HepG2 (cell line): ENCODE data around the gene UPF3B. TPM values are rescaled to one million over a fixed set of nuclear protein-coding genes. Genes with fewer than 3 reads are reported as not detected.

Experiments used
- FOXP4 ChIP-seq: sonication (generic); formaldehyde crosslinking; IDR thresholded peaks from 2 replicates; pipeline ENCODE4 v1.4.0; 2020; ENCODE audit warnings: missing genetic modification reagents
- HCFC1 ChIP-seq: fragments of 150-350 bp; IDR thresholded peaks from 2 replicates; pipeline ENCODE4 v1.6.1; 2014; ENCODE audit warnings: low read depth, low read length
- KMT2A ChIP-seq: sonication (generic); formaldehyde crosslinking; IDR thresholded peaks from 2 replicates; pipeline ENCODE4 v1.4.0; 2020; ENCODE audit warnings: missing genetic modification reagents
- MED1 ChIP-seq: sonication (generic); formaldehyde crosslinking; IDR thresholded peaks from 2 replicates; pipeline ENCODE4 v1.4.0; 2020; ENCODE audit warnings: missing genetic modification reagents
- NFYB ChIP-seq: sonication (generic); formaldehyde crosslinking; IDR thresholded peaks from 2 replicates; pipeline ENCODE4 v1.4.0; 2020; ENCODE audit warnings: missing genetic modification reagents
- REST ChIP-seq, 2 experiments: IDR thresholded peaks; 2 replicates each; pipeline ENCODE4 v1.6.1; 2011 to 2012; ENCODE audit warnings: low read length in 2 of 2, borderline replicate concordance in 1 of 2, low read depth in 1 of 2, mild to moderate bottlenecking in 1 of 2, moderate library complexity in 1 of 2
- SIN3B ChIP-seq: fragments of 150-350 bp; IDR thresholded peaks from 2 replicates; pipeline ENCODE4 v1.6.1; 2014; ENCODE audit warnings: low read length
- SNAPC5 ChIP-seq: sonication (generic); formaldehyde crosslinking; IDR thresholded peaks from 2 replicates; pipeline ENCODE4 v1.8.1; 2023; ENCODE audit warnings: mild to moderate bottlenecking, missing genetic modification reagents, borderline replicate concordance
- TCF7 ChIP-seq: sonication (generic); IDR thresholded peaks from 2 replicates; pipeline ENCODE4 v1.6.1; 2016; ENCODE audit warnings: antibody characterized with exemption, low read depth
- TFDP1 ChIP-seq: IDR thresholded peaks from 2 replicates; pipeline ENCODE4 v1.6.1; 2016; ENCODE audit warnings: missing compliant biosample characterization, missing genetic modification reagents, borderline replicate concordance
- TFDP2 ChIP-seq: sonication (generic); formaldehyde crosslinking; IDR thresholded peaks from 2 replicates; pipeline ENCODE4 v1.4.0; 2020; ENCODE audit warnings: missing genetic modification reagents
- ZBTB38 ChIP-seq: sonication (generic); formaldehyde crosslinking; IDR thresholded peaks from 2 replicates; pipeline ENCODE4 v1.5.1; 2020; ENCODE audit warnings: mild to moderate bottlenecking, missing genetic modification reagents
- ZFP36 ChIP-seq: fragments of 150-350 bp; IDR thresholded peaks from 2 replicates; pipeline ENCODE4 v1.6.1; 2018; ENCODE audit warnings: borderline replicate concordance, low read length, low read depth; ENCODE audit not compliant: partially characterized antibody
- ZNF414 ChIP-seq: sonication (generic); formaldehyde crosslinking; IDR thresholded peaks from 2 replicates; pipeline ENCODE4 v1.5.0; 2020; ENCODE audit warnings: missing genetic modification reagents
- ZNF574 ChIP-seq: sonication (generic); formaldehyde crosslinking; IDR thresholded peaks from 2 replicates; pipeline ENCODE4 v1.4.0; 2020; ENCODE audit warnings: missing genetic modification reagents
- polyA plus RNA-seq, 8 experiments: library from polyadenylated mRNA; depleted of rRNA in 3 of 8; stranded (reverse) in 7 of 8; unstranded in 1 of 8; fragments of >200 nt; fragmentation: Illumina TruSeq in 4 of 8; extraction: Trizol in 4 of 8; gene quantifications; 2 replicates each; pipeline versions ENCODE4 v1.2.1 to v1.2.3, GENCODE V29; 2011 to 2016; ENCODE audit warnings: low read depth in 4 of 8, missing spikeins in 1 of 8, mixed read lengths in 1 of 8; ENCODE audit not compliant: insufficient read depth in 1 of 8
- total RNA-seq, 5 experiments: library from RNA; depleted of rRNA; stranded (reverse); fragments of >200 nt; fragmentation: Illumina TruSeq; extraction: Trizol; gene quantifications; 2 replicates each; pipeline ENCODE4 v1.2.3, GENCODE V29; 2016; ENCODE audit warnings: low read depth in 1 of 5

UPF3B gene
- total and polyA plus RNA-seq, 2 of the 13 experiments (the other 11 are each of a cell fraction or from before 2014, with no cell fraction given): 5.2 to 7.2 TPM

GRCh38 chrX:119852382-119853353, at the start of gene UPF3B (continued):
- peak; percentile 41; the same call in 1 of the 2 replicates for TF ChIP-seq ZNF574 (CRISPR knock-in tag)
- 0 out of 2 replicates have a peak, but pooled peaks have one; percentile 26 for TF ChIP-seq MED1 (CRISPR knock-in tag)
- no peak for TF ChIP-seq ZBTB38 (CRISPR knock-in tag)
- no peak for TF ChIP-seq ZNF414
- no peak for TF ChIP-seq ZFP36
- no peak for TF ChIP-seq TCF7
- peak; percentile 79 for TF ChIP-seq NFYB (CRISPR knock-in tag)
- TF ChIP-seq KMT2A: peak; percentile 68; the same call in 1 of the 2 replicates
- TF ChIP-seq REST (IDR thresholded peaks at IDR 0.05; ENCODE audit: borderline replicate concordance in 1 of 2, low read depth in 1 of 2, low read length in 2 of 2): no peak
- TF ChIP-seq SIN3B: no peak
- no peak for TF ChIP-seq SNAPC5 (CRISPR knock-in tag)
- TF ChIP-seq FOXP4 (CRISPR knock-in tag): 0 out of 2 replicates have a peak, but pooled peaks have one; percentile 36
- TF ChIP-seq TFDP1 (CRISPR knock-in tag): peak; percentile 59; the same call in 1 of the 2 replicates
- peak; percentile 87 for TF ChIP-seq TFDP2 (CRISPR knock-in tag)
- peak; percentile 73; the same call in 1 of the 2 replicates for TF ChIP-seq HCFC1
